ENCODE measurements around the gene IFIT3.
"Not testable (repeated sequence)": the region's sequence is repeated elsewhere in the genome, so short reads cannot be mapped to it uniquely, and the experiment has no call there.

The IFIT3 gene

GRCh38 chr10:89337484-89337883 is 9.7 kb downstream of the IFIT3 start:
- no peak for DNase-seq

GRCh38 chr10:89338713-89339112 is 10.9 kb downstream of the IFIT3 start:
- DNase-seq = no peak

GRCh38 chr10:89339875-89340274 is 12.1 kb downstream of the IFIT3 start:
- DNase-seq = no peak

- DNase-seq = no peak
These were observed 13.9 kb downstream of the IFIT3 start for GRCh38 chr10:89341649-89342048.

- no peak for DNase-seq
These were observed 14.6 kb downstream of the IFIT3 start for GRCh38 chr10:89342206-89342958.

GRCh38 chr10:89343089-89343767 is 15.4 kb downstream of the IFIT3 start:
- no peak for DNase-seq

- no peak for DNase-seq
These were observed 16.4 kb downstream of the IFIT3 start for GRCh38 chr10:89344156-89344555.

- no peak for DNase-seq
These were observed 17.7 kb downstream of the IFIT3 start for GRCh38 chr10:89345367-89346000.

- DNase-seq = no peak
These were observed 18.8 kb downstream of the IFIT3 start for GRCh38 chr10:89346405-89347254.

- DNase-seq = no peak
These were observed 20.1 kb downstream of the IFIT3 start for GRCh38 chr10:89347701-89348457.

GRCh38 chr10:89348481-89348880 is 20.7 kb downstream of the IFIT3 start:
- DNase-seq = no peak

- no peak for DNase-seq
These were observed 21.2 kb downstream of the IFIT3 start for GRCh38 chr10:89348975-89349374.

- DNase-seq = not testable (repeated sequence)
These were observed 23.0 kb downstream of the IFIT3 start for GRCh38 chr10:89350631-89351315.

GRCh38 chr10:89351412-89351779 is 23.6 kb downstream of the IFIT3 start:
- no peak for DNase-seq

GRCh38 chr10:89351780-89352597 is 24.2 kb downstream of the IFIT3 start:
- DNase-seq = no peak

- DNase-seq = no peak
These were observed 25.0 kb downstream of the IFIT3 start for GRCh38 chr10:89352802-89353201.

GRCh38 chr10:89355394-89355931 is 27.7 kb downstream of the IFIT3 start:
- DNase-seq = no peak

GRCh38 chr10:89357096-89357495 is 29.3 kb downstream of the IFIT3 start:
- DNase-seq = no peak

GRCh38 chr10:89357975-89358374 is 30.2 kb downstream of the IFIT3 start:
- no peak for DNase-seq

GRCh38 chr10:89360157-89360556 is 32.4 kb downstream of the IFIT3 start:
- DNase-seq = no peak

GRCh38 chr10:89362929-89363328 is 35.1 kb downstream of the IFIT3 start:
- DNase-seq = no peak

All from DMS79 (cell line).